GM12878 (cell line): ENCODE results near the gene AFG1L. TPM values are rescaled to one million over a fixed set of nuclear protein-coding genes. Genes with fewer than 3 reads are reported as not detected.
A peak's percentile ranks its signal among the peaks of the same experiment; 100 is the strongest.

Source experiments
- ATAC-seq: fragments of 200-7000 bp; cut with Tn5 transposase; 3 replicates; pipeline ENCODE4 v1.9.1; 2020; ENCODE audit warnings: mild to moderate bottlenecking, moderate library complexity
- BruUV-seq: library from RNA; stranded (reverse); fragments of 400-500 nt; replicated peaks from 2 replicates; lab custom pipeline; 2021; lab: Mats Ljungman, UMichigan
- CTCF ChIA-PET: fragments of 300-600 bp; sonication (Branson Sonifier 250); formaldehyde crosslinking; extraction: SDS; loops from one replicate; lab custom pipeline; 2021; ENCODE audit warnings: inconsistent platforms; lab: Yijun Ruan, JAX
- POLR2A ChIA-PET: fragments of 350-600 bp; formaldehyde crosslinking; extraction: SDS; loops from one replicate; lab custom pipeline; 2021; ENCODE audit warnings: inconsistent platforms; lab: Charles Lee
- RAD21 ChIA-PET: fragments of 300-600 bp; sonication (Branson Sonifier 250); formaldehyde crosslinking; loops from one replicate; lab custom pipeline; 2023; ENCODE audit warnings: antibody characterized with exemption; ENCODE audit not compliant: unreplicated experiment; lab: Charles Lee
- SMC1A ChIA-PET: fragments of 300-600 bp; sonication (Branson Sonifier 250); formaldehyde crosslinking; loops from one replicate; lab custom pipeline; 2023; ENCODE audit not compliant: unreplicated experiment, uncharacterized antibody; lab: Charles Lee
- DNase-seq: peaks from one replicate; pipeline ENCODE4 v3.0.0-alpha.2; 2011; ENCODE audit warnings: low read depth, low spot score
- FAIRE-seq: peaks from 3 replicates; lab custom pipeline; 2011; peaks lifted over from hg19 to GRCh38; lab: Jason Lieb, UNC
- H2AFZ ChIP-seq: 2 replicates; pipeline ENCODE4 v1.6.0; 2011; ENCODE audit warnings: low read depth, low read length, control low read depth; ENCODE audit not compliant: control insufficient read depth
- H3K27ac ChIP-seq: 2 replicates; pipeline ENCODE4 v1.5.1; 2011; ENCODE audit warnings: control low read depth; ENCODE audit not compliant: control insufficient read depth, insufficient read depth
- H3K27me3 ChIP-seq, 2 experiments: replicated peaks in 1 of 2; 2 replicates each; pipeline versions ENCODE4 v1.6.0 to v1.6.1; 2011; ENCODE audit warnings: low read length in 1 of 2; ENCODE audit not compliant: control insufficient read depth in 2 of 2, insufficient read depth in 2 of 2
- H3K36me3 ChIP-seq, 2 experiments: 2 replicates each; pipeline ENCODE4 v1.5.1; 2011; ENCODE audit warnings: low read length in 1 of 2; ENCODE audit not compliant: control insufficient read depth in 2 of 2, insufficient read depth in 2 of 2
- H3K4me1 ChIP-seq: 2 replicates; pipeline ENCODE4 v1.6.1; 2011; ENCODE audit warnings: mild to moderate bottlenecking, low read length, moderate library complexity, mixed read lengths; ENCODE audit not compliant: control insufficient read depth, insufficient read depth
- H3K4me2 ChIP-seq: 2 replicates; pipeline ENCODE4 v1.6.0; 2011; ENCODE audit warnings: control low read depth; ENCODE audit not compliant: control insufficient read depth, insufficient read depth
- H3K4me3 ChIP-seq: fragments of 200-600 bp; sonication (generic); 2 replicates; pipeline ENCODE4 v1.5.1; 2016
- H3K79me2 ChIP-seq: 2 replicates; pipeline ENCODE4 v1.6.0; 2011; ENCODE audit warnings: low read length; ENCODE audit not compliant: control insufficient read depth, insufficient read depth
- H3K9ac ChIP-seq: 2 replicates; pipeline ENCODE4 v1.8.0; 2011; ENCODE audit warnings: low read length, control low read depth, mixed read lengths; ENCODE audit not compliant: control insufficient read depth, insufficient read depth
- H3K9me3 ChIP-seq: replicated peaks from 3 replicates; pipeline ENCODE4 v1.5.1; 2011; ENCODE audit warnings: mild to moderate bottlenecking, low read length; ENCODE audit not compliant: control insufficient read depth, insufficient read depth
- H4K20me1 ChIP-seq: 2 replicates; pipeline ENCODE4 v1.6.0; 2011; ENCODE audit not compliant: control insufficient read depth, insufficient read depth
- BCL11A ChIP-seq: IDR thresholded peaks from 2 replicates; pipeline ENCODE4 v1.6.1; 2011; ENCODE audit warnings: low read depth, low read length
- BRCA1 ChIP-seq: IDR thresholded peaks from 2 replicates; pipeline ENCODE4 v1.6.1; 2011; ENCODE audit warnings: low read depth, low read length, improper control_type of control experiment
- EED ChIP-seq: sonication (generic); IDR thresholded peaks from 2 replicates; pipeline ENCODE4 v1.6.1; 2016; ENCODE audit warnings: antibody characterized with exemption, low read depth
- ETV6 ChIP-seq, 2 experiments: fragments of 450-650 bp in 1 of 2; IDR thresholded peaks in 1 of 2; conservative IDR thresholded peaks in 1 of 2; 2 replicates each; pipeline ENCODE4 v1.6.1; 2014; ENCODE audit warnings: antibody characterized with exemption in 1 of 2, borderline replicate concordance in 1 of 2, low read depth in 1 of 2, mild to moderate bottlenecking in 1 of 2, moderate library complexity in 1 of 2
- FOXM1 ChIP-seq: IDR thresholded peaks from 2 replicates; pipeline ENCODE4 v1.6.1; 2012; ENCODE audit warnings: low read depth, mild to moderate bottlenecking, inconsistent platforms, low read length, moderate library complexity
- HCFC1 ChIP-seq: fragments of 150-350 bp; IDR thresholded peaks from 2 replicates; pipeline ENCODE4 v1.6.1; 2014; ENCODE audit warnings: low read length
- IKZF2 ChIP-seq, 2 experiments: fragments of 450-650 bp; IDR thresholded peaks; 2 replicates each; pipeline ENCODE4 v1.6.1; 2017; ENCODE audit warnings: mild to moderate bottlenecking in 2 of 2, moderate library complexity in 2 of 2
- MEF2A ChIP-seq: IDR thresholded peaks from 2 replicates; pipeline ENCODE4 v1.6.1; 2011; ENCODE audit warnings: low read depth, mild to moderate bottlenecking, low read length, moderate library complexity; ENCODE audit not compliant: insufficient read depth
- NR2C1 ChIP-seq: fragments of 450-650 bp; IDR thresholded peaks from 2 replicates; pipeline ENCODE4 v1.6.1; 2017; ENCODE audit warnings: antibody characterized with exemption, mild to moderate bottlenecking, moderate library complexity
- PAX5 ChIP-seq: IDR thresholded peaks from 2 replicates; pipeline ENCODE4 v1.6.1; 2011; ENCODE audit warnings: low read depth, low read length, borderline replicate concordance
- POLR2A ChIP-seq: IDR thresholded peaks from 2 replicates; pipeline ENCODE4 v1.6.1; 2011; ENCODE audit warnings: low read depth, mild to moderate bottlenecking, low read length
- SMARCA5 ChIP-seq: fragments of 450-650 bp; IDR thresholded peaks from 2 replicates; pipeline ENCODE4 v1.6.1; 2017; ENCODE audit warnings: mild to moderate bottlenecking
- ZZZ3 ChIP-seq: IDR thresholded peaks from 2 replicates; pipeline ENCODE4 v1.6.1; 2011; ENCODE audit warnings: low read depth; ENCODE audit not compliant: control insufficient read depth, insufficient read length
- WGBS: methylation state at CpG from one replicate; pipeline ENCODE4 v1.1.6; 2016; ENCODE audit warnings: low lambda C conversion rate; ENCODE audit not compliant: insufficient replicate concordance, insufficient coverage; ENCODE audit errors: missing lambda C conversion rate; 5-methylcytosine and 5-hydroxymethylcytosine counted together
- in situ Hi-C: fragments of 300-500 bp; cut with MboI; formaldehyde crosslinking; loops from 9 replicates; pipeline ENCODE4 v1.14.3; 2018; ENCODE audit warnings: mixed read lengths
- intact Hi-C: fragments of 100-400 bp; cut with micrococcal nuclease; formaldehyde crosslinking; loops from one replicate; pipeline ENCODE4 v1.14.2; 2022; ENCODE audit not compliant: unreplicated experiment
- polyA plus RNA-seq, 11 experiments: library from polyadenylated mRNA; depleted of rRNA in 4 of 11; unstranded in 6 of 11; stranded (reverse) in 5 of 11; fragments of >200 nt; fragmentation: Nextera tagmentation in 4 of 11; fragmentation: Illumina TruSeq in 1 of 11; extraction: Ambion mirVana in 4 of 11; extraction: Trizol in 1 of 11; gene quantifications; 1 replicate in 1 of 11; 2 replicates in 10 of 11; pipeline versions ENCODE4 v1.2.1 to v1.2.3, GENCODE V29; 2011 to 2016; ENCODE audit warnings: inconsistent platforms in 2 of 11, missing spikeins in 2 of 11, low read depth in 1 of 11
- total RNA-seq, 4 experiments: library from RNA; depleted of rRNA in 3 of 4; stranded (reverse); fragments of >200 nt in 3 of 4; fragmentation: Illumina TruSeq in 1 of 4; extraction: Trizol in 1 of 4; gene quantifications; 2 replicates each; pipeline versions ENCODE4 v1.2.1 to v1.2.3, GENCODE V29; 2013 to 2021
- TF ChIP-seq, protein P1 (sequence below): IDR thresholded peaks from 2 replicates; pipeline ENCODE4 v1.6.1; 2011; ENCODE audit warnings: mild to moderate bottlenecking, low read depth, low read length, moderate library complexity; ENCODE audit not compliant: insufficient replicate concordance
- TF ChIP-seq, protein P2 (sequence below): fragments of 150-350 bp; IDR thresholded peaks from 2 replicates; pipeline ENCODE4 v1.6.1; 2016; ENCODE audit warnings: low read depth, low read length

AFG1L gene
- total and polyA plus RNA-seq, 10 of the 15 experiments (the other 5 are each of a cell fraction or from before 2014, with no cell fraction given): 2.3 to 9.0 (median 4.3) TPM

DNA sequence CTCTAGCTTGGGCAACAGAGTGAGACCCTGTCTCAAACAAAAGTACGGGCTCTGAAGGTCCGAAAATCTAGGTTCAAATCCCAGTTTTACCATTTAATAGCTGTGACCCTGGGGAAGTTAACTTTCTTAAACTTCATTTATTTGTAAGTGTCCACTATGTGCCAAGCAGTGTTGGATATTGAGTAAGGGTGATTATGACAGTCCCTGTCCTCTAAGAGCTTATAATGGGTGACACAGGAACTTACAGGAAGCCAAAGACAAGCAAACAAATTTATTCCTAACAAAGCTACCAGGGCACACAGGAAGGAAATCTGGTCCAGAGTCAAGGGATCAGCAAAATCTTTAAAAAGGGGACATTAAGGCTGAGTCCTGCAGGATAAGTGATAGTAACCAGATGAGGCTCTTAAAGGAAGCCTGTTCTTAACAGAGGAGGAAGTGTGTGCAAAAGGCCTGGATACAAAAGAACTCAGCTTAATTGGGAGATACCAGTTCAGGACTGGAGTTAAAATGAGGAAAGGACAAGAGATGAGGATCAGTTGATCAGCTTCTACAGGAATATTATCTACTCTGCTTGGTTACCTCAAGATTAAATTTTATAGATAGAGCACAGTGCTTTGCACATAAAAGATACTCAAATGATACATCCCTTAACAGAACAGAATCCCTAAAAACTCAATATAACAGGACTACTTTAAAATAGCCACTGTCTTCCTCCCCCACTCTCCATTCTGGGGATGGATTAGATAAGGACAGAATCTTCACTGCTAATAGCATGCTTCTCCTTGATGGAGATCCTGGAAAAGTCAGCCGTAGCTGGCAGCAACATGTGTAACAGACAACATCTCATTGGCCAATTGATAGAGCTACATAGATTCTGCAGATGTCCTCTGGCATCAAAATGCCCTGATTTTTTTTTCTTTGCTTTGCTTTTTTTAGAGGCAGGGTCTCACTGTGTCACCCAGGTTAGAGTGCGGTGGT is 40.1 kb upstream of the AFG1L start (continued):
- TF ChIP-seq ETV6 (conservative IDR thresholded peaks at IDR 0.05 in 1 of 2, IDR thresholded peaks at IDR 0.05 in 1 of 2; ENCODE audit: borderline replicate concordance in 1 of 2, low read depth in 1 of 2) (no peak), FOXM1 (no peak), POLR2A (no peak), NR2C1 (no peak), HCFC1 (no peak), MEF2A (no peak), ZZZ3 (no peak), BCL11A (no peak), BRCA1 (no peak), SMARCA5 (no peak), PAX5 (no peak)
- TF ChIP-seq, all 136 proteins: peak for 0

DNA sequence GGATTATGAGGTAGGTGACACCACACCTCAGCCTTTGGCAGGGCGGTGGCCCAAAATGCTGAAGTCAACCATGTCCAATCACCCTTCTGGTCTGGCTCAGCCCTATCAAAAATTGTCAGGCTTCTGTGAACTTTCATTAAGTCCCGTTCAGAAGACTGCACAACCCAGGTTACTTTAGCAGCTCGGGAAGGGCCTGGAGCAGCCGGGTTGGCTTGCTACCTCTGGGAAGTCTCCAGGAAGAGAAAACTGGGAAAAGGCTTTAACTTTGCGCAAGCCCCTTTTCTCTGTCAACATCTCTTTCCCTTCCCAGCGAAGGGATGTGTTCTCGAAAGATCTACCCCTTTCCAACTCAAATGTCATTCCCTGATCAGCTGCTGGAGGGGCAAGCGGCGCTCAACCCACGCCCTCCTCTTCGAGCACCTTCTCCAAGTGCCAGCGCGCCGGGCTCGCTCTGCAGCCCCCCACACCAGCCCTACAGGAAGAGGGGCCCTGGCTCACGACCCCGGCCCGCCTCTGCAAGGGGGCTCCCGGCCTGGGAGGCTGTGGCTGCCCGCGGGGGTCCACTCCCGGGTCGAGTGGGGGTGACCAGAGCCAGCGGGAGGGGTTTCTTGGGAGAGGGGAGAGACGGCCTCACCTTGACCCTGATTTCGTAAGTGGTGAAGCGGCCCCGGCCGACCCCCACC is 34.6 kb upstream of the AFG1L start:
- peak overlapping the region; percentile 94 for H3K4me3 ChIP-seq
- BruUV-seq: no TSS peak
- WGBS: 1% methylated on average over 29 of the region's 29 CpGs
- TF ChIP-seq, protein P1, sequence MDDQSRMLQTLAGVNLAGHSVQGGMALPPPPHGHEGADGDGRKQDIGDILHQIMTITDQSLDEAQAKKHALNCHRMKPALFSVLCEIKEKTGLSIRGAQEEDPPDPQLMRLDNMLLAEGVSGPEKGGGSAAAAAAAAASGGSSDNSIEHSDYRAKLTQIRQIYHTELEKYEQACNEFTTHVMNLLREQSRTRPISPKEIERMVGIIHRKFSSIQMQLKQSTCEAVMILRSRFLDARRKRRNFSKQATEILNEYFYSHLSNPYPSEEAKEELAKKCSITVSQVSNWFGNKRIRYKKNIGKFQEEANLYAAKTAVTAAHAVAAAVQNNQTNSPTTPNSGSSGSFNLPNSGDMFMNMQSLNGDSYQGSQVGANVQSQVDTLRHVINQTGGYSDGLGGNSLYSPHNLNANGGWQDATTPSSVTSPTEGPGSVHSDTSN: no peak
- TF ChIP-seq, protein P2, sequence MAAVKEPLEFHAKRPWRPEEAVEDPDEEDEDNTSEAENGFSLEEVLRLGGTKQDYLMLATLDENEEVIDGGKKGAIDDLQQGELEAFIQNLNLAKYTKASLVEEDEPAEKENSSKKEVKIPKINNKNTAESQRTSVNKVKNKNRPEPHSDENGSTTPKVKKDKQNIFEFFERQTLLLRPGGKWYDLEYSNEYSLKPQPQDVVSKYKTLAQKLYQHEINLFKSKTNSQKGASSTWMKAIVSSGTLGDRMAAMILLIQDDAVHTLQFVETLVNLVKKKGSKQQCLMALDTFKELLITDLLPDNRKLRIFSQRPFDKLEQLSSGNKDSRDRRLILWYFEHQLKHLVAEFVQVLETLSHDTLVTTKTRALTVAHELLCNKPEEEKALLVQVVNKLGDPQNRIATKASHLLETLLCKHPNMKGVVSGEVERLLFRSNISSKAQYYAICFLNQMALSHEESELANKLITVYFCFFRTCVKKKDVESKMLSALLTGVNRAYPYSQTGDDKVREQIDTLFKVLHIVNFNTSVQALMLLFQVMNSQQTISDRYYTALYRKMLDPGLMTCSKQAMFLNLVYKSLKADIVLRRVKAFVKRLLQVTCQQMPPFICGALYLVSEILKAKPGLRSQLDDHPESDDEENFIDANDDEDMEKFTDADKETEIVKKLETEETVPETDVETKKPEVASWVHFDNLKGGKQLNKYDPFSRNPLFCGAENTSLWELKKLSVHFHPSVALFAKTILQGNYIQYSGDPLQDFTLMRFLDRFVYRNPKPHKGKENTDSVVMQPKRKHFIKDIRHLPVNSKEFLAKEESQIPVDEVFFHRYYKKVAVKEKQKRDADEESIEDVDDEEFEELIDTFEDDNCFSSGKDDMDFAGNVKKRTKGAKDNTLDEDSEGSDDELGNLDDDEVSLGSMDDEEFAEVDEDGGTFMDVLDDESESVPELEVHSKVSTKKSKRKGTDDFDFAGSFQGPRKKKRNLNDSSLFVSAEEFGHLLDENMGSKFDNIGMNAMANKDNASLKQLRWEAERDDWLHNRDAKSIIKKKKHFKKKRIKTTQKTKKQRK: no peak
- TF ChIP-seq EED (peak; percentile 38; the same call in 1 of the 2 replicates), IKZF2 (IDR thresholded peaks at IDR 0.05) (peak; percentile 14 to 37)

More for the DNA sequence above, 34.6 kb upstream of the AFG1L start:
- no peak for FAIRE-seq
- H4K20me1 ChIP-seq: no peaks in the 10 kb centered on the region
- H3K27ac ChIP-seq: peak overlapping the region; percentile 99
- no peaks in the 10 kb centered on the region for H3K9me3 ChIP-seq
- H3K4me1 ChIP-seq: peaks cover 8% of the 10 kb centered on the region
- CTCF ChIA-PET: interaction anchor here (0.7 to 3.1 kb wide), 11 partner anchors 8 to 232 kb away, joined by 3 to 13 read pairs (median 4); no protein-coding TSS in a partner anchor
- RAD21 ChIA-PET: interaction anchor here (0.5 to 2.6 kb wide), 8 partner anchors 9 to 232 kb away, joined by 3 to 27 read pairs (median 4); partner anchors contain the start of gene AFG1L
- peak overlapping the region; percentile 98 for H2AFZ ChIP-seq
- peak; percentile 25 for DNase-seq
- POLR2A ChIA-PET: interaction anchor here (0.9 to 2.7 kb wide), 4 partner anchors 9 to 99 kb away, joined by 3 to 34 read pairs (median 4); partner anchors contain the start of gene AFG1L
- H3K79me2 ChIP-seq: peaks cover 57% of the 10 kb centered on the region
- in situ Hi-C loops: no loop called here
- H3K9ac ChIP-seq: peak overlapping the region; percentile 98
- H3K4me2 ChIP-seq: peak overlapping the region; percentile 58
- peak; percentile 59 for ATAC-seq
- no peaks in the 10 kb centered on the region for H3K27me3 ChIP-seq
- peaks cover 0 to 5% of the 10 kb centered on the region in 2 experiments; a peak in 1 of 4 replicates for H3K36me3 ChIP-seq
- intact Hi-C loops: no loop called here
- SMC1A ChIA-PET: interaction anchor here (0.7 to 1.8 kb wide), 7 partner anchors 9 to 231 kb away, joined by 3 to 9 read pairs (median 4); partner anchors contain the start of gene AFG1L
